ENCODE results near the gene ATXN7L3. TPM values are rescaled to one million over a fixed set of nuclear protein-coding genes. Genes with fewer than 3 reads are reported as not detected.
"Not testable (repeated sequence)": the region's sequence is repeated elsewhere in the genome, so short reads cannot be mapped to it uniquely, and the experiment has no call there.

Gene ATXN7L3
- total and polyA plus RNA-seq, 12 donors, result 19.6 to 81.4 (median 48.0) TPM

DNA sequence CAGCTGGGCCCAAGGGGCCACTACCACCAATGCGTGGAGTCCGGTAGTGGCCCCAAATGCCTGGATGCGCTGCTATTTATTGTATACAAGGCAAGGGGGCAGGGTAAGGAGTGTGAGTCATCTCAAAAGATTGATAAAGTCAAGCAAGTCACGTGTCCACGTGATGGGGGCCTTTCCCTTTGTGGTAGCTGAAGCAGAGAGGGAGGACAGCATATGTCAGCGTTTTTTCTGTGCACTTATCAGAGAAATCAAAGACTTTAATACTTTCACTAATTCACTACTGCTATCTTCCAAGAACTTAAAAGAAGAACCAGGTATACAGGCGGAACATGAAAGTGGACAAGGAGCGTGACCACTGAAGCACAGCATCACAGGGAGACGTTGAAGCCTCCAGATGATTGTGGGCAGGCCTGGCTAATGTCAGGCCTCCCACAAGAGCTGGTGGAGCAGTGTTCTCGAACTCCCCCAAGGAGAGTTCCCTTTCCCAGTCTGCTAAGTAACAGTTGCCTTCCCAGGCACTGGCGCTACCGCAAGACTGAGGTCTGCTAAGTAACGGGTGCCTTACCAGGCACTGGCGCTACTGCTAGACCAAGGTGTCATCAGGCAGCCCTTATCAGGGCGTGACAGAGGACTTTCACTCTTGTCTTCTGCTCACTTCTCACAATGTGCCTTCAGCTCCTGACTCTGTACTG, 40.0 kb downstream of the ATXN7L3 start:
- H3K27ac ChIP-seq, result no peak overlapping the region
- no peak for DNase-seq
- no peaks in the 10 kb centered on the region for H3K36me3 ChIP-seq (replicated peaks in 1 of 2)
- H3K9me3 ChIP-seq (replicated peaks in 1 of 3), result no peaks in the 10 kb centered on the region
- WGBS, 4 donors, result 83 to 90% (median 86%) methylated on average over 14 to 15 of the region's 15 CpGs
- intact Hi-C loops (cut with DNase I), result loop anchor here in 1 of 2 donors (10.0 kb wide), 1 partner anchor 215 kb away; the partner anchor contains the start of gene PPY
- TF ChIP-seq, protein P1, sequence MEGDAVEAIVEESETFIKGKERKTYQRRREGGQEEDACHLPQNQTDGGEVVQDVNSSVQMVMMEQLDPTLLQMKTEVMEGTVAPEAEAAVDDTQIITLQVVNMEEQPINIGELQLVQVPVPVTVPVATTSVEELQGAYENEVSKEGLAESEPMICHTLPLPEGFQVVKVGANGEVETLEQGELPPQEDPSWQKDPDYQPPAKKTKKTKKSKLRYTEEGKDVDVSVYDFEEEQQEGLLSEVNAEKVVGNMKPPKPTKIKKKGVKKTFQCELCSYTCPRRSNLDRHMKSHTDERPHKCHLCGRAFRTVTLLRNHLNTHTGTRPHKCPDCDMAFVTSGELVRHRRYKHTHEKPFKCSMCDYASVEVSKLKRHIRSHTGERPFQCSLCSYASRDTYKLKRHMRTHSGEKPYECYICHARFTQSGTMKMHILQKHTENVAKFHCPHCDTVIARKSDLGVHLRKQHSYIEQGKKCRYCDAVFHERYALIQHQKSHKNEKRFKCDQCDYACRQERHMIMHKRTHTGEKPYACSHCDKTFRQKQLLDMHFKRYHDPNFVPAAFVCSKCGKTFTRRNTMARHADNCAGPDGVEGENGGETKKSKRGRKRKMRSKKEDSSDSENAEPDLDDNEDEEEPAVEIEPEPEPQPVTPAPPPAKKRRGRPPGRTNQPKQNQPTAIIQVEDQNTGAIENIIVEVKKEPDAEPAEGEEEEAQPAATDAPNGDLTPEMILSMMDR (IDR thresholded peaks at IDR 0.05), result no peak
- TF ChIP-seq POLR2A (IDR thresholded peaks at IDR 0.05), result no peak
- H3K27me3 ChIP-seq, result no peaks in the 10 kb centered on the region
- no peaks in the 10 kb centered on the region for H3K4me1 ChIP-seq (replicated peaks in 1 of 2)
- no peak overlapping the region for H3K4me3 ChIP-seq

DNA sequence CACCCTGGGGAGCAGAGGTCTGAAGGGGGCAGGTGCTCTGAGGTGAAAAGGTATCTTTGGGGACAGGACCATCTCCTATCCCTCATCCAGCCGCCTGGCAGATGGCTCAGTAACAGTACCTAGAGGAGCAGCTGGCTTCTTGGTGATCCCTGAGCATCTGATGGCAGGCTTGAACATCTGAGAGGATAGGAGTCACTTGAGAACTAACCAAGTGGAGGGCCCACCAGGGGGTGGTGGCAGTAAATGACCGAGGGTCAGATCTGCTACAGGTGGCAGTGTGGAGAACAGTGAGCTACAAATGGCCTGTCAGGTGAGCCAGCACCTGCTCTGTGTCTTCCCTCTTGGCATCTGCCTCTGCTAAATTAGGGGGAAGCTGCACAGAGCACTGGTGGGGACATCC, 44.2 kb downstream of the ATXN7L3 start:
- H3K4me3 ChIP-seq, result no peak overlapping the region
- no peak for DNase-seq
- no peaks in the 10 kb centered on the region for H3K27me3 ChIP-seq
- no peaks in the 10 kb centered on the region for H3K9me3 ChIP-seq (replicated peaks in 1 of 3)
- H3K36me3 ChIP-seq (replicated peaks in 1 of 2), result no peaks in the 10 kb centered on the region
- 88 to 97% (median 90%) methylated on average over 2 of the region's 2 CpGs for WGBS, 4 donors
- no peak overlapping the region for H3K27ac ChIP-seq
- TF ChIP-seq, protein P1 (IDR thresholded peaks at IDR 0.05), result no peak
- no peak for TF ChIP-seq POLR2A (IDR thresholded peaks at IDR 0.05)
- intact Hi-C loops (cut with DNase I), result no loop called here
- no peaks in the 10 kb centered on the region for H3K4me1 ChIP-seq (replicated peaks in 1 of 2)

DNA sequence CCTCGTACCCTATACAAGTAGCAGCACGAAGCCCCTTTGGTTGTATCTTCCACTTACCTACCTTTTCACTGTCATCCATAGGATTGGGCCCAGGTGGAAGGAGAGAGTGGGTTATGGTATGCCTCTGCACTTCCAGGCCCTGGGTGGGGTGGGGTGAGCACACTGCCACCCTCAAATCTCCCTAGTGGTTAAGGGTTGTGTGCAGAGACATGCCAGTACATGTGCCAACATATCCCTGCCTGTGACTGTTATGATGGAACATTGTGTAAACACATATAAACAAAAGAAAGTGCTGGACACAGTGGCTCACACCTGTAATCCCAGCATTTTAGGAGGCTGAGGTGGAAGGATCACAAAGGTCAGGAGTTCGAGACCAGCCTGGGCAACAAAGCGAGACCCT, 46.8 kb downstream of the ATXN7L3 start:
- no peaks in the 10 kb centered on the region for H3K9me3 ChIP-seq (replicated peaks in 1 of 3)
- no peak for DNase-seq
- WGBS, 4 donors, result 96 to 100% (median 98%) methylated on average over 4 of the region's 4 CpGs
- no peaks in the 10 kb centered on the region for H3K4me1 ChIP-seq (replicated peaks in 1 of 2)
- H3K27me3 ChIP-seq, result no peaks in the 10 kb centered on the region
- H3K36me3 ChIP-seq (replicated peaks in 1 of 2), result no peaks in the 10 kb centered on the region
- H3K27ac ChIP-seq, result no peak overlapping the region
- TF ChIP-seq, protein P1 (IDR thresholded peaks at IDR 0.05), result no peak
- TF ChIP-seq POLR2A (IDR thresholded peaks at IDR 0.05), result no peak
- intact Hi-C loops (cut with DNase I), result no loop called here
- H3K4me3 ChIP-seq, result no peak overlapping the region

DNA sequence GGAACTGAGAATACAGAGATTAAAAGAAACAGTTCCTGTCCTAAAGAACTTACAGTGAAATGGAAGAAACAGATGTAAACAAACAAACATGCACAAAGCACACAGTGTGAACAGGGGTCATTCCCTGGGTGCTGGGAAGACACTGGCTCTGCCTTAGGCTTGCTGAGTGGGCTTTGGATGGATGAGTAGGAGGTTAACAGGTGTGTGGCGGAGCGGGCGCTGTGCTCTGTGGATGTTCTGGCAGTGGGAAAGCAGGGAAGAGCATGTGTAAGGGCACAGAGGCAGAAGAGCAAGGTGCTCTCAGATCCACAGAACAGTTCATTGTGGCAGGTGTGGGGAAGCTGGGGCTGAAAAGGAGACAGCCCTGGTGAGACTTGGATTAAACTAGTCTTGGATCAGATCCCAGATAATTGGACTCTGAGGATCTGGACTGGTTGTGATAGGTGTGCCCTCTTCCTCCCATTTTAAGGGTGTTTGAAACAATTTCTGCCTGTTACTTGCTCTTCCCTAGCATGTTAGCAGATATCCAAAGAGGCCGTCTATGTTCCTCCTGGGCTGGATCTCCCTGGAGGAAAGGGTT, 49.8 kb downstream of the ATXN7L3 start:
- H3K4me1 ChIP-seq (replicated peaks in 1 of 2), result no peaks in the 10 kb centered on the region
- no peak overlapping the region for H3K4me3 ChIP-seq
- intact Hi-C loops (cut with DNase I), result no loop called here
- no peaks in the 10 kb centered on the region for H3K9me3 ChIP-seq (replicated peaks in 1 of 3)
- DNase-seq, result no peak
- no peak for TF ChIP-seq POLR2A (IDR thresholded peaks at IDR 0.05)
- TF ChIP-seq, protein P1 (IDR thresholded peaks at IDR 0.05), result no peak
- no peaks in the 10 kb centered on the region for H3K27me3 ChIP-seq
- H3K27ac ChIP-seq, result no peak overlapping the region
- WGBS, 4 donors, result 93 to 97% (median 95%) methylated on average over 4 of the region's 4 CpGs
- H3K36me3 ChIP-seq (replicated peaks in 1 of 2), result no peaks in the 10 kb centered on the region

DNA sequence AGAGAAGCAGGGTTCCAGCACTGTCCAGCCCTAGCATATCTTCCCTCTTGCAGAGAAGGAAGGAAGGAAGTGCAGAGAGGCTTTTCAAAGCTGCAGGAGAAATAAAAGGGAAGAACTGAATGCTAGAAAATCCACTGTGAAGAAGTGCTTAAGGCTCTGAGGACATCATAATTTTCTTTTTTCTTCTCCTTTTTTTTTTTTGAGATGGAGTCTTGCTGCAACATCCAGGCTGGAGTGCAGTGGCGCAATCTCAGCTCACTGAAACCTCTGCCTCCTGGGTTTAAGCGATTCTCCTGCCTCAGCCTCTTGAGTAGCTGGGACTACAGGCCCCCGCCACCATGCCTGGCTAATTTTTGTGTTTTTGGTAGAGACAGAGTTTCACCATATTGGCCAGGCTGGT, 50.6 kb downstream of the ATXN7L3 start:
- H3K4me1 ChIP-seq (replicated peaks in 1 of 2); H3K4me3 ChIP-seq; H3K27me3 ChIP-seq; DNase-seq; H3K27ac ChIP-seq; H3K9me3 ChIP-seq (replicated peaks in 1 of 3); intact Hi-C loops (cut with DNase I); H3K36me3 ChIP-seq (replicated peaks in 1 of 2): not testable (repeated sequence)
- 79 to 90% (median 88%) methylated on average over 3 of the region's 3 CpGs for WGBS, 4 donors
